HG03060 (cell line): ENCODE results near the gene PLEKHA7.
"Not testable (repeated sequence)": the region's sequence is repeated elsewhere in the genome, so short reads cannot be mapped to it uniquely, and the experiment has no call there.

Experiments used
- ATAC-seq: cut with Tn5 transposase; IDR thresholded peaks from one replicate; pipeline ENCODE4 v1.9.1; 2021; ENCODE audit warnings: low read depth, moderate number of reproducible peaks; ENCODE audit not compliant: unreplicated experiment

The PLEKHA7 gene

DNA sequence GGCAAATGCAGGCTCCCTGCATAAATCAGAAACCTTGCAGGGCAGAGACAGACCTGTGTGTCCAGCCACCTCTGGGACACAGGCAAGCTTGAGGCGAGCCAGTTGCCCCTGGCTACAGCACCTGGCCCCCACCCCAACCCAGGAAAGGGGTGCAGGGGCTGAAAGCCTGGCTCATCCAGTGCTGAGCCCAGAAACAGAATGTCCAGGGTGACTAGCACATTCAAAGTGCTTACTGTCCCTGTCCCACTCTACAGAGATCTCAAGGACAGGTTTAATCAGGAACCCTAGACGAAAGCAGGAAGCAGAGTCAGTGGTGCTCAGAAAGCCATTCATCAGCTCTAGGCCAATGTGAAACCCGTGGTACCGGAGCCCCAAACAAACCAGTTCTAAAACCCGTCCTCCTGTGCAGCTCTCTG lies 31.9 kb downstream of the PLEKHA7 start:
- no peak for ATAC-seq

- ATAC-seq: no peak
Observed at GRCh38 chr11:16981651-16982194, 32.5 kb downstream of the PLEKHA7 start.

DNA sequence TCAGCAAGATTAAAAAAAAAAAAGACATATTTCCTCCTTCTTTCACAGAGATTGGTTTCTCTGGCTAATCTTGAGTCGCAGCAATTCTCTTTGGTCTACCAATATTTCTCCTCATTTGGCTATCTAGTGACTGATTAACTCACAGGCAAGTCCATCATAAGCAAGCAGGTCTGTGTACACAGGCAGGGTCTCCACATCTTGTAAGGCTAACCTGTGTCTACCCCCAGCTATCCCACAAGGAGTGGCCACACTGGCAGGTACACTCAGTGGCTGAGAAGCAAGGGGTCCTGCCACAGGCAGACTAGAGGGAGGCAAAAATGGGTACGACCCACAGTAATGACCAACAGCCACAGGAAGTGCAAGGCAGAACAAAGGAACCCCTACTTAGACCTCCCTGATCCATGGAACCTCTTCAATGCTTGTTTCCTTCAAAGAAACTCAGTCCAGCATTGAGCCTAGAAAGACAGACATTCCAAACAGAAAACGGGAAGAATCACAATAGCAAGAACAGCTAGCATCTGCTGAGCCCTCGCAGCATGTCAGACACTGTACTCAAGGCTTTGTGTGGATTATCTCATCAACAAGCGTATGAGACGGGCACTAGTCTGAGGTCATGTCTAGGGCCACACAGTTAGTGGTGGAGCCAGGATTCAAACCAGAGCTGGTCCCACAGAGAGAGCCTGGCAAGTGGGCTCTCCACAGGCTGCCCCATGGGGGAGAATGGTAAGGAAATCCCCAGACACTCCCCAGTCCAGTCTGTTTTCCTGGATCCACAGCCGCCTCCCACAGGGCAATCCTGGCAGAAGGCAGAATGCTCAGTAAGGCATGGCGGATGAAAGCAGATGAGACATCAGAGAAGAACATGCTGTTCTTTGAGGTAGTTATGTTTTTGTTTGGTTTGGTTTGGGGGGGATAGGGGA lies 34.3 kb downstream of the PLEKHA7 start:
- no peak for ATAC-seq

GRCh38 chr11:16977994-16978315 lies 36.3 kb downstream of the PLEKHA7 start:
- ATAC-seq: no peak

- no peak for ATAC-seq
Observed at GRCh38 chr11:16977136-16977993, 36.8 kb downstream of the PLEKHA7 start.

DNA sequence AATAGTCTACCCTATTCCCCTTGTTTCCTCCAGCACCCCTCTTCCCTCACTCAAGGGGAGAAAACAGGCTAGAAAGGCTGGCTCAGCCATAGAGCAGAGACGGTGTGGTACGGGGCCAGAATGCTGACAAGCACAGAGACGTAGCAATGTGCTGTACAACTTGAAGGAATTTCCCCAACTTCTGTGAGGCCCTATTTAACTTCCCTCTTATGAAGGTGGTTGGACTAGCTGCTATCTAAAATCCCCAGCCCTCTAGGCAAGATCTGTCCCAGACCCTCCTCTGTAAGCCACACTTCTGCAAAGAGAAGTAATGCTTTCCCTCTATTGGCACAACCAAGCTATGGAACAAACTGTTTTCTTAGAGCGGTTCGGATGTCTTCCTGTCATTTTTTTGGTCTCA lies 37.8 kb downstream of the PLEKHA7 start:
- ATAC-seq: no peak

DNA sequence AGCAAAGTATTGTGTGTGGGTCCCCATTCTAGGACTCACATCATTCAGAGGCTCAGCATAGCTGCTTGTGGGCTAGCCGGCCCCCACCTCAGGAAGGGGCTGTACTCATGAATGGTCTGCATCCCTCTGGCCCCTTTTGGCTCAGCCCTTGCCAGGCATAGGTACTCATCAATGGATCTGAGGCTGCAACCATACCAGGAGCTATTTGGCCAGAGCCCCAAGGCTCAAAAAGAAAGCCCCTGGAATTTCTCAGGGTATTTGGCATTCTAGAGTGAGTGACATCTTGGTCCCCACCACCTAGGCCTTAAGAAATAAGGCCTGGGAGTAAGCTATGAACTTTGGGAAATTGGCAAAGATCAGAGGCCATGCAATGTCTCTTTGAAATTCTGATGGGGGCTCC lies 38.3 kb downstream of the PLEKHA7 start:
- no peak for ATAC-seq

DNA sequence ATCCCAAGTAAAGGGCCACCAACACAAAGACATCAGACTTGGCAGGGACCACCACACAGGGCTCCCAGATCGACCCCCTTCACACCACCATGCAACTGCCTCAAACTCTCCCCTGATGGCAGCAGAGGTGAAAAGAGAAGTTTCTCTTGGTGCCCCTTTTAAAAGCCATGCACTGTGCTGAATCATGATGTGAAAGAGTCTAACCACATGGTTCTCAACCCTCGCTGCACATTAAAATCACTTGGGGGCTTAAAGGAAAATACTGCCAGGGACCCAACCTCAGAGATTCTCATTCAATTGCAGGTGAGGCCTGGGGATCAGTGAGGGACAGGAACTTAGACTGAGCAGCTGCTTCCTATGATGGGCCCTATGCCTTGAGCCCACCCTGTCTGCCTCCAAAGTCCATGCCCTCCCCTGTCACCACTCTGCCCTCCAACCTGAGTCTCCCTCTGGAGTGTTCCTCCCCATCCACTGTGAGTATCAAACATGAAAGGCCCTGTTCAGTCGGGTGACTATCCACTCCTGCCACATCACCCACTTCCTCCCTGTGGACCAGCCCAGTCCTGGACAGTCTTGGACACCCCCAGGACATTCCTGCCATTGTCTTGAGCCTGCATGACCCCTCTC lies 40.8 kb downstream of the PLEKHA7 start:
- no peak for ATAC-seq

- no peak for ATAC-seq
Observed at GRCh38 chr11:16969010-16969999, 44.9 kb downstream of the PLEKHA7 start.

- no peak for ATAC-seq
Observed at GRCh38 chr11:16968196-16968595, 46.0 kb downstream of the PLEKHA7 start.

- no peak for ATAC-seq
Observed at GRCh38 chr11:16966930-16967671, 47.1 kb downstream of the PLEKHA7 start.

DNA sequence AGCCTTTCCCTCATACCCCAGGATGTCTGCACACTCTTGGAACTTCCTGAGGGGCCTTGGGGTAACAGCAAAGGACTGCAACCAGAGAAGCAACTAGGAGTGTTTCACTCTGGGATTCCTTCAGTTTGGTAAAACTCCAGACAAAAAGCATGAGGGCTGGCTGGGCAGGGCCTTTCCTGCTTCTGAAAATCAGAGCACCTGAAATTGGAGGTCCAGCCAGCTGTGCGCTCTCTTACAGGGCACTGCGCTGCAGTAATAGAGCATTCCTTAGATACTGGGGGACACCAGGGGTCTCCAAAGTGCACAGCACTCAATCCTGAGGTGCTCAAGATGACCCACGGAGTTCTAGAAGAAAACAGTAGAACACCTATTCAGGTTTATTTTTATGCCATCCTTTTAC lies 49.7 kb downstream of the PLEKHA7 start:
- no peak for ATAC-seq

DNA sequence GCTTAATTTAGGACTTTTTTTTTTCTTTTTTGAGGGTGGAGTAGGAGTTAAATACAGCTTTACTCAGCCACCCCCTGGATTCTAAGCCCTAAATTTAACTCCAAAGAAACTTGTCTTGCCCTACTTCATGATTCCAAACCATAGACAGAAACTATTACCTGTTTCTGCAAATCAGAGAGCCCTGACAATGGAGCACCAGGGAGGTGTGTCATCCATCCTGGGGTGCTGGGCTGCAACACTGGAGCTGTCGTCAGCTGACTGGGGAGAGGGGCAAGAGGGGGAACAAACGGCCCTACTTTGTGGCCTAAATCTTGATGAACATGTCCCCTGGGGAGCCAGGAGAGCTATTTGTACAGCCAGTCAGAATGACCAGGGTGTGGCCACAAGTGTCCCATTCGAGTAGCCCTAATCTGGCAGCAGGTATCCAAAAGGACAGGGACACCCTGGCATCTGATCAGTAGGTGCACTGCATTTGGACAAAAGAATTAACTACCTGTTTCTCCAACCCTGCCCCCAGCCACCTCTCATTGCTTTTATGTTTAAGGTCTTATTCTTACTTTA lies 50.8 kb downstream of the PLEKHA7 start:
- ATAC-seq: no peak

DNA sequence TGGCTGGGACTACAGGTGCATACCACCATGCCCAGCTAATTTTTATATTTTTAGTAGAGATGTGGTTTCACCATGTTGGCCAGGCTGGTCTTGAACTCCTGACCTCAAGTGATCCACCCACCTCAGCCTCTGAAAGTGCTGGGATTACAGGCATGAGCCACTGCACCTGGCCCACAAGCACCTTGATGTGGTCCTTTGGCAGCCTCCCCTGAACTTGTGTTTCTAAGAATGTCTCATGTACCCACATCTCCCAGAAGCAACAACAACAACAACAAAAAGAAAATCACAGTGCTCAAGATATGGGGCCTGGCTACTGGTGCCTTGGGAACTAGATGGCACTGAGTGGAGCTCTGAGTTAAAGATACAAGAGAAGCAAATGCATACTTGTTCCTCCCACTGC lies 51.6 kb downstream of the PLEKHA7 start:
- ATAC-seq: not testable (repeated sequence)

GRCh38 chr11:16962146-16962545 lies 52.1 kb downstream of the PLEKHA7 start:
- ATAC-seq: no peak

GRCh38 chr11:16960250-16960649 lies 54.0 kb downstream of the PLEKHA7 start:
- no peak for ATAC-seq

- ATAC-seq: no peak
Observed at GRCh38 chr11:16959602-16960001, 54.6 kb downstream of the PLEKHA7 start.

DNA sequence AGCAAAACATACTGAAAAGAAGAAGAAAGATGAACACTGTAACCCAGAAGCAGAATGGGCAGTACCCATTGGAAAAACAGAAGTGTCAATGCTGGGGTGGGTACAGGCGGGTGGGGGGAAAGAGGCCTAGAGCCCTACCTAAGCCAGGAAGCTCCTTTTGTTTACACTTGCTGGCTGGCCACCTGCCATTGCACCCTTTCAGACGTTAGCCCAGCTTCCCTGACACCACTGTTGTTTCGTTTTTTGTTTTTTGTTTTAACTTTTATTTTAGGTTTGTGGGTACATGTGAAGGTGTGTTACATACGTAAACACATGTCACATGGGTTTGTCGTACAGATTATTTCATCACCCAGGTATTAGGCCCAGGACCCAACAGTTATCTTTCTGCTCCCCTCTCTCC lies 55.4 kb downstream of the PLEKHA7 start:
- no peak for ATAC-seq
